B cell (primary cell): ENCODE measurements around the gene NCOR1. TPM values are rescaled to one million over a fixed set of nuclear protein-coding genes. Genes with fewer than 3 reads are reported as not detected.

Experiments
- ATAC-seq: fragments of 200-7000 bp; cut with Tn5 transposase; one replicate; pipeline ENCODE4 v1.10.0; 2021; ENCODE audit warnings: low read depth, mild to moderate bottlenecking, moderate number of reproducible peaks, moderate library complexity
- CTCF ChIA-PET: fragments of 350-600 bp; sonication (Branson Sonifier 250); formaldehyde crosslinking; loops from one replicate; lab custom pipeline; 2021; ENCODE audit warnings: antibody characterized with exemption, inconsistent platforms; lab: Charles Lee
- POLR2A ChIA-PET: fragments of 350-600 bp; sonication (Branson Sonifier 250); formaldehyde crosslinking; loops from one replicate; lab custom pipeline; 2021; ENCODE audit warnings: antibody characterized with exemption; lab: Charles Lee
- DNase-seq: peaks from one replicate; pipeline ENCODE4 v3.0.0; 2013
- H2AFZ ChIP-seq: 2 replicates; pipeline ENCODE4 v1.6.1; 2012; ENCODE audit warnings: mild to moderate bottlenecking, low read depth, low read length; ENCODE audit not compliant: insufficient read depth, poor library complexity, severe bottlenecking
- H3K27ac ChIP-seq, 2 donors: 1 replicate in 1 of 2; 2 replicates in 1 of 2; pipeline ENCODE4 v1.5.1; 2012 to 2013; ENCODE audit warnings: low read length in 2 of 2, mild to moderate bottlenecking in 2 of 2, moderate library complexity in 1 of 2
- H3K27me3 ChIP-seq, 4 experiments: fragments of 200-600 bp in 1 of 4; sonication (generic) in 1 of 4; replicated peaks in 1 of 4; 1 replicate in 2 of 4; 2 replicates in 2 of 4; pipeline versions ENCODE4 v1.6.1 to v1.7.0; 2013 to 2016; ENCODE audit warnings: low read length in 3 of 4, mild to moderate bottlenecking in 2 of 4, mixed read lengths in 1 of 4, moderate library complexity in 1 of 4; ENCODE audit not compliant: insufficient read depth in 4 of 4, control insufficient read depth in 3 of 4; ENCODE audit errors: control extremely low read depth in 1 of 4
- H3K36me3 ChIP-seq, 2 experiments: replicated peaks in 1 of 2; 1 replicate in 1 of 2; 2 replicates in 1 of 2; pipeline versions ENCODE4 v1.6.1 to v1.7.1; 2013; ENCODE audit warnings: low read length in 1 of 2; ENCODE audit not compliant: insufficient read depth in 2 of 2, control insufficient read depth in 1 of 2; ENCODE audit errors: control extremely low read depth in 1 of 2, extremely low read depth in 1 of 2
- H3K4me1 ChIP-seq, 2 donors: fragments of 200-600 bp in 1 of 2; sonication (generic) in 1 of 2; 1 replicate in 1 of 2; 2 replicates in 1 of 2; pipeline versions ENCODE4 v1.5.1 to v1.6.1; 2013 to 2017; ENCODE audit warnings: low read length in 2 of 2; ENCODE audit not compliant: control insufficient read depth in 2 of 2, insufficient read depth in 2 of 2
- H3K4me2 ChIP-seq: replicated peaks from 2 replicates; pipeline ENCODE3; 2012; ENCODE audit warnings: mild to moderate bottlenecking, low read depth, low read length; ENCODE audit not compliant: poor library complexity, severe bottlenecking
- H3K4me3 ChIP-seq, 5 experiments: fragments of 200-600 bp in 1 of 5; sonication (generic) in 1 of 5; 1 replicate in 3 of 5; 2 replicates in 2 of 5; pipeline versions ENCODE4 v1.5.1 to v1.7.0; 2011 to 2016; ENCODE audit warnings: low read length in 4 of 5, mild to moderate bottlenecking in 4 of 5, low read depth in 2 of 5, control low read depth in 1 of 5, moderate library complexity in 1 of 5; ENCODE audit not compliant: insufficient read depth in 1 of 5; ENCODE audit errors: control extremely low read depth in 1 of 5, extremely low read depth in 1 of 5
- H3K79me2 ChIP-seq: fragments of 200-600 bp; sonication (generic); one replicate; pipeline ENCODE4 v1.6.0; 2016; ENCODE audit warnings: low read length; ENCODE audit not compliant: control insufficient read depth, insufficient read depth
- H3K9ac ChIP-seq: fragments of 200-600 bp; sonication (generic); 2 replicates; pipeline ENCODE4 v1.6.1; 2017; ENCODE audit warnings: mild to moderate bottlenecking, low read length, moderate library complexity
- H3K9me3 ChIP-seq, 3 donors: one replicate each; pipeline versions ENCODE4 v1.6.1 to v1.7.1; 2013; ENCODE audit warnings: low read length in 2 of 3; ENCODE audit not compliant: control insufficient read depth in 2 of 3, insufficient read depth in 1 of 3; ENCODE audit errors: control extremely low read depth in 1 of 3
- H4K20me1 ChIP-seq: 2 replicates; pipeline ENCODE4 v1.6.0; 2012; ENCODE audit warnings: mild to moderate bottlenecking, low read length; ENCODE audit not compliant: insufficient read depth, control insufficient read depth, poor library complexity, severe bottlenecking
- H3K27ac Mint-ChIP-seq: one replicate; pipeline ENCODE4 v1.8.0; 2021; ENCODE audit warnings: mixed read lengths
- H3K27me3 Mint-ChIP-seq: one replicate; pipeline ENCODE4 v1.8.0; 2021; ENCODE audit warnings: mixed read lengths
- H3K4me1 Mint-ChIP-seq: one replicate; pipeline ENCODE4 v1.8.0; 2021; ENCODE audit warnings: mixed read lengths
- H3K4me3 Mint-ChIP-seq: one replicate; pipeline ENCODE4 v1.8.0; 2021; ENCODE audit warnings: mixed read lengths
- H3K9me3 Mint-ChIP-seq: one replicate; pipeline ENCODE4 v1.8.0; 2022; ENCODE audit warnings: mixed read lengths; ENCODE audit not compliant: insufficient read depth
- EZH2 ChIP-seq: IDR thresholded peaks from 2 replicates; pipeline ENCODE4 v1.6.1; 2012; ENCODE audit warnings: borderline replicate concordance, low read depth, mild to moderate bottlenecking, moderate library complexity, low read length; ENCODE audit not compliant: insufficient read depth, poor library complexity, severe bottlenecking
- WGBS: methylation state at CpG from one replicate; pipeline ENCODE4 v1.1.5; 2013; ENCODE audit warnings: missing lambda C conversion rate; ENCODE audit not compliant: insufficient coverage; 5-methylcytosine and 5-hydroxymethylcytosine counted together
- intact Hi-C: fragments of 100-400 bp; cut with micrococcal nuclease; formaldehyde crosslinking; loops from one replicate; pipeline ENCODE4 v1.10.0; 2022
- polyA plus RNA-seq: library from polyadenylated mRNA; depleted of rRNA; stranded (reverse); fragments of >200 nt; gene quantifications from 2 replicates; pipeline ENCODE4 v1.2.3, GENCODE V29; 2012
- total RNA-seq, 2 donors: library from RNA; stranded (reverse); fragments of 120-200 nt in 1 of 2; gene quantifications; 1 replicate in 1 of 2; 2 replicates in 1 of 2; pipeline versions ENCODE4 v1.2.3 to v1.2.4, GENCODE V29; 2013 to 2022
- TF ChIP-seq, protein P1 (sequence below): fragments of 200-600 bp; IDR thresholded peaks from one replicate; pipeline ENCODE4 v1.8.0; 2022; ENCODE audit warnings: antibody characterized with exemption, mild to moderate bottlenecking

Gene NCOR1
- total and polyA plus RNA-seq, 2 donors (not counting 1 experiment from before 2014, with no cell fraction given) = 46.3 to 217 TPM

GRCh38 chr17:16135461-16135860, 79.9 kb downstream of the NCOR1 start:
- TF ChIP-seq EZH2 = no peak
- TF ChIP-seq, protein P1, sequence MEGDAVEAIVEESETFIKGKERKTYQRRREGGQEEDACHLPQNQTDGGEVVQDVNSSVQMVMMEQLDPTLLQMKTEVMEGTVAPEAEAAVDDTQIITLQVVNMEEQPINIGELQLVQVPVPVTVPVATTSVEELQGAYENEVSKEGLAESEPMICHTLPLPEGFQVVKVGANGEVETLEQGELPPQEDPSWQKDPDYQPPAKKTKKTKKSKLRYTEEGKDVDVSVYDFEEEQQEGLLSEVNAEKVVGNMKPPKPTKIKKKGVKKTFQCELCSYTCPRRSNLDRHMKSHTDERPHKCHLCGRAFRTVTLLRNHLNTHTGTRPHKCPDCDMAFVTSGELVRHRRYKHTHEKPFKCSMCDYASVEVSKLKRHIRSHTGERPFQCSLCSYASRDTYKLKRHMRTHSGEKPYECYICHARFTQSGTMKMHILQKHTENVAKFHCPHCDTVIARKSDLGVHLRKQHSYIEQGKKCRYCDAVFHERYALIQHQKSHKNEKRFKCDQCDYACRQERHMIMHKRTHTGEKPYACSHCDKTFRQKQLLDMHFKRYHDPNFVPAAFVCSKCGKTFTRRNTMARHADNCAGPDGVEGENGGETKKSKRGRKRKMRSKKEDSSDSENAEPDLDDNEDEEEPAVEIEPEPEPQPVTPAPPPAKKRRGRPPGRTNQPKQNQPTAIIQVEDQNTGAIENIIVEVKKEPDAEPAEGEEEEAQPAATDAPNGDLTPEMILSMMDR = no peak
- H3K27ac ChIP-seq = no peak overlapping the region
- no peaks in the 10 kb centered on the region for H4K20me1 ChIP-seq
- H3K4me3 Mint-ChIP-seq = no peak overlapping the region
- ATAC-seq = no peak
- no peak overlapping the region for H3K4me3 ChIP-seq
- H3K27ac Mint-ChIP-seq = no peak overlapping the region
- no peak for DNase-seq
- WGBS = 92% methylated on average over 3 of the region's 5 CpGs
- H3K9me3 ChIP-seq = no peaks in the 10 kb centered on the region
- H3K9ac ChIP-seq = no peak overlapping the region
- ChIA-PET POLR2A (no interaction called here), CTCF (no interaction called here)
- no peaks in the 10 kb centered on the region for H3K4me1 ChIP-seq
- H3K4me2 ChIP-seq = no peak overlapping the region
- no peaks in the 10 kb centered on the region for H3K9me3 Mint-ChIP-seq
- H3K4me1 Mint-ChIP-seq = no peaks in the 10 kb centered on the region
- H3K36me3 ChIP-seq = peaks cover 9 to 62% of the 10 kb centered on the region in 2 experiments
- no peaks in the 10 kb centered on the region for H3K27me3 ChIP-seq
- no peaks in the 10 kb centered on the region for H3K27me3 Mint-ChIP-seq
- intact Hi-C loops = no loop called here
- no peak overlapping the region for H2AFZ ChIP-seq
- H3K79me2 ChIP-seq = peaks cover 12% of the 10 kb centered on the region

GRCh38 chr17:16131593-16131992, 83.7 kb downstream of the NCOR1 start:
- Mint-ChIP-seq H3K4me1 (no peaks in the 10 kb centered on the region), H3K27me3 (no peaks in the 10 kb centered on the region), H3K4me3 (no peak overlapping the region), H3K27ac (no peak overlapping the region), H3K9me3 (no peaks in the 10 kb centered on the region)
- DNase-seq (no peak), ATAC-seq (no peak)
- Histone ChIP-seq H3K9ac (no peak overlapping the region), H3K4me2 (no peak overlapping the region), H2AFZ (no peak overlapping the region), H3K36me3 (peaks cover 6 to 66% of the 10 kb centered on the region in 2 experiments), H3K9me3 (no peaks in the 10 kb centered on the region), H3K27me3 (no peaks in the 10 kb centered on the region), H3K27ac (no peak overlapping the region), H3K4me3 (no peak overlapping the region), H4K20me1 (no peaks in the 10 kb centered on the region), H3K79me2 (peaks cover 12% of the 10 kb centered on the region), H3K4me1 (no peaks in the 10 kb centered on the region)
- ChIA-PET POLR2A (no interaction called here), CTCF (no interaction called here)
- intact Hi-C loops = no loop called here
- TF ChIP-seq EZH2 = no peak
- TF ChIP-seq, protein P1 = no peak
- 100% methylated on average over 2 of the region's 3 CpGs for WGBS
